ENCODE data around the gene CDC14B.
"Not testable (repeated sequence)": the region's sequence is repeated elsewhere in the genome, so short reads cannot be mapped to it uniquely, and the experiment has no call there.

Gene CDC14B

DNA sequence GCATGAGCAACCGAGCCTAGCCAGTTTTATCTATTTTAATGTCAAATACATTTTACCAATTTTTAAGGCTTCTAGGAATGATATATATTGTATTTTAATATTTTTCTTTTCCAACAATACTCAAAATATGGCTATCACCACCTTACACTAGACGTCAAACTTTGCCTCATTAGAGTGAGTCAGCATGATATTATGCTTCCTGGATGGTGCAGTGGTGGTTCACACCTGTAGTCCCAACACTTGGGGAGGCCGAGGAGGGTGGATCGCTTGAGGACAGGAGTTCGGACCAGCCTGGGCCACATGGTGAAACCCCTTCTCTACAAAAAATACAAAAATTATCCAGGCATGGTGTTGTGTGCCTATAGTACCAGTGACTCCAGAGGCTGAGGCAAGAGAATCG is 7.3 kb upstream of the CDC14B start:
- no peak for DNase-seq (ENCODE audit: low read depth)

DNA sequence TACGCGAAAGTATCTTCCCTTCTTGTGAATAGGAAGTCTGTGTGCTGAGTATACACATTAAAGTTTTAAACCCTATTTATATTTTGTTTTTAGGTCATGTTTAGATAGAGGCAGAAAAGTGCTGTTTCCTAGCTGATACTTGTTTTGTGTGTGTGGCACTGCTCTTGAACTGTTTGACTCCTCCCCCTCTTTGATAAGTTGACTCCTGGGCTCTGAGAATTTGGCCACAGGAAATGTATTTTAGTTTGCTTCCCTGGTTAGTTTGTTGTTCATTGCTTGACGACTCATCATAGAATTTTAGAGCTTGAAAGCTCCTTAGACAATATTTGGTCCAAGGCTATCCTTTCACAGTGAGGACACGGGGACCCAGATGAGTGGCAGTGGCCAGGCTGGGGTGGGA is 2.0 kb upstream of the CDC14B start:
- DNase-seq (ENCODE audit: low read depth), result peak; percentile 3

DNA sequence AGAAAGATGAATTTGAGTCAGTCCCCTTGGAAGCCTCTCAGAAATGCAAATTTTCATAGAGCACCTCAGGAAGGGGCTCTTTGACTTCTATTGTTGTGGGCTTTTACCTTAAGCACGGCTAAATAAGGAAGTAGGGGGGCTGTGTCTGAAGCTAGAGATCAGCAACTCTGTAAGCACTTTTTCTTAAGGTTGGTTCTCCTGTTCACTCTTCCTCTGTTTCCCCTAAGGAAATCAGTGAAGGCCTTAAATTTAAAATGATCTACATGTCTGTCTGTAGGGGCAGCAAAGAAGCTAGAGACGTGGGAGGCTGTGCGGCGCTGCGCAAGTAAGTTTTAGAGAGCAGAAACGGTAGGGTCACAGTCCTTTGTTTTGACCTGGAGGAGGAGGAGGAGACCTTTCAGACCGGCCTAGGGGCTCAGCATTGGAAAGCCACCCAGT is 1.2 kb upstream of the CDC14B start:
- DNase-seq (ENCODE audit: low read depth), result no peak

DNA sequence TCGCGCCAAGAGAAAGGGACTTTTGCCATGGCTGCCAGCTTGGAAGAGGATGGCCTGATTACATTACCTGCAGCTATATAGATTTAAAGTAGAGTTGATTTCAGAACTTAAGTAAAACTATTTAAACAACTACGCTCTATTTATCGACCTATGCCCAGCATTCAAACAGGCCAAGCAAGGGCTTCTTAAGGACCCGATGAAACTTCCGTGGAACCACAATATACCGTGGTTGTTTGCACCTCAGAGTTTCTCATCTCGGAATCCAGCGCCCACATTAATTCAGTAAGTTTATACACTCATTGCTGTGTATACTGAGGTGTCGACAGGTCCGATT is 505 bp upstream of the CDC14B start:
- no peak for DNase-seq (ENCODE audit: low read depth)

DNA sequence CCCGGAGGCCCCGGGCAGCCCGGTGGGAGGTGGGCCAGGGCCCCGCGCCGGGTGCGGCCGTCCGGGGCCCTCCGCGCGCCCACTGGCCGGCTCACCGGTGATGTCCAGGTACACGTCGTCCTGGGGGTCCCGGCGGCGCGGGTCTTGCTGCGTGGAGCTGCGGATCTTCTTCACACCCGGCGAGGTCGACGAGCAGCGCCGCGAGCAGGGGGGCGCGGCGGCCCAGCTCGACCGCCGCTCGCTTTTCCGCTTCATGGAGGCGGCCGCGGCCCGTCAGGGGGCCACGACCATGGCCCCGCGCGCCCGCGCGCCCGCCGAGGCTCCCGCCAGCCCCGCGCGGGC is 548 bp downstream of the CDC14B start:
- no peak for DNase-seq (ENCODE audit: low read depth)

DNA sequence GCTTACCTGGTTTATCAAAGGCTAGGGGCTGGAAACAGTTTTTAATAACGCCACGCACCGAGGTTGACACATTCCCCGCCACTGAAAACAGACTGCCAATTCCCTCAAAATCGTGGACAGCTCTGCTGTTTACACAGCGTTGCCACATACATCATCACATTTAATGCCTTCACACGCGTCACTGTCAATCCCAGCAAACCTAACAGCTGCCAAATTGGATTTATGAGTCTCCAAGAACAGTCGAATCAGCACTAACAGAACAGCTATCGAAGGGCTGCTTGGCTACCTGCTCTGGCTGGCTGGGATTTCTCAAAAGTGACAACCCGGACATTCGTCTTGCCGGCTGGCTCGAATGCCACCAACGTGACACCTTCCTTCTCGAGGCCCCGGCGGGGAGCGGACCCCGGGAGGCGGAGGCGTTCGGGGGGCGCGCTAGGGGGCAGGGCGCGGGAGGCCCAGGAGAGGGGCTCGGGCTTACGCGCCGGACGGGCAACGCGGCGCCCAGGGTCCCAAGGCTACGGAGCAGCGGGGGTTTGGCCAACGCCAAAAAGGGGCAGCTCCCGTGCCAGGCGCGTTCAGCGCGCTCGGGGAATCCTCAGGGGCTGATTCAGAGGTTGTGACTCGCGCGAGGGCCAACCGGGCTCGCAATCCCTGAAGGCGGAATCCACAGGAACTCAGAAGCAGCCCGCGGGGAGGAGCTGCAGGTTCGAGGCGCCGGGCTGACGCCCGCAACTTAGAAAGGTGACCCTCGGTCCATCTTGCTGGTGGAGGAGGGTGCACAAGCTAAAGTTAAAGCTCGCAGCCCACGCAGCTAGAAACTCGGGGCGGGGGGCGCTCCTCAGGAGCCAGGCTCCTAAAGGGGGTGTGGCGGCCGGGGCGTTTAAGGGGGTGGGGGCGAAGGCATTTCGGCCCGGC is 1.2 kb downstream of the CDC14B start:
- no peak for DNase-seq (ENCODE audit: low read depth)

DNA sequence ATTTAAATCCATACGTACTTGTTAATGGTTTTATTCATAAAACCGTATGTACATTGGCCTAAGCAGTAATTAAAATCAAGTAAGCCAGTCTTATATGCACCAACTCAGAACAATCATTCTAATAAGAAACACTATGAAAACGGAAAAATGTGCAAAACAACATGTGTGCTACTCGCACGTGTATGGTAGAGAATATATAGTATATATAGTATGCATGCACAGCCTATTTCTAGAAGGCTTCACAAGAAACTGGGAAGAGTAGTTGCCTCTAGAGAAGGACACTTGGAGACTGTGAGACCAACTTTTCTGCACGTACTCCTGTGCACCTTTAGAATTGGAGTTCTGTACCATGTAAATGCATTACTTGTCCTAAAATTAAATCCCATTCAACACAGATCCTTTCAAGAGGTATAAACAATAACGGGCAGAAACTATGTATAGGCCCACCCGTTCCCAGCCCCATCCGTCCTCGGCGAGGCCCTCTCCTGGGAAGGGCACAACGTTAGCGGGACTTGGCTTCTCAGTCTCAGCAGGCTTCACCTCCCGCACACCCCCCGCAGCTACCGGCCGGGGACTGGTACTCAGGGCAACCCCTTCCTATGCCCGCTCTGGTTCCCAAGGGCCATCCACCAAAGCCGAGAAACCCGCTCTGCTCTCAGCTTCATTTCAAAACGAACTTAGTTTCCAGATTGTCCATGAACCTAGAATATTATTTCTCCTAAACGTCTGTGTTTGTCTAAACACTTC is 2.0 kb downstream of the CDC14B start:
- DNase-seq (ENCODE audit: low read depth), result no peak

DNA sequence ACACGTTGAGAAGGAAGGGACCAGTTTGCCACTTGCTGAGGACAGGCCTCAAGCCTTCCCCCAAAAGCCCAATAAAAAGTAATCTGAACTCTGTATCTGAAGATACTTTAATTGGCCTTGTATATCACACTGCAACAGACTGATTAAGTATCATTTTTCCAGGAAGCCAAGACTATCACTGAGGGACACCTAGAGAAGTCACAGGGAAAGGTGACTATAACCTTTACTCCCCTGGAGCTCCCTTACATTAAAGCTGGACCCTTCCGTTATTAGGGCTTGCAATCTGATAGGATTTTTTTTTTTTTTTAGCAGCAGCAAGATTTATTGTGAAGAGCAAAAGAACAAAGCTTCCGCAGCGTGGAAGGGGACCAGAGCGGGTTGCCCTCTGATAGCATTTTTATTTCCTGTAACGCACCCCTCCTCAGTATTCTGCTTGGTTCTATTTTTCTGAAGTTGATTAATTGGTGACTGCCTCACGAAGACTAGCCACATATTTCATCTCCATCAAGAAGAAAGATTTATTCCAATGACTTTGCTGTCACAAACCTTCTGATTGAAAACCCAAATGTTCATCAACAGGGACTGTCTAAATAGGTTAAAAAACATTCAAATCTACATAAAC is 2.7 kb downstream of the CDC14B start:
- DNase-seq (ENCODE audit: low read depth), result no peak

DNA sequence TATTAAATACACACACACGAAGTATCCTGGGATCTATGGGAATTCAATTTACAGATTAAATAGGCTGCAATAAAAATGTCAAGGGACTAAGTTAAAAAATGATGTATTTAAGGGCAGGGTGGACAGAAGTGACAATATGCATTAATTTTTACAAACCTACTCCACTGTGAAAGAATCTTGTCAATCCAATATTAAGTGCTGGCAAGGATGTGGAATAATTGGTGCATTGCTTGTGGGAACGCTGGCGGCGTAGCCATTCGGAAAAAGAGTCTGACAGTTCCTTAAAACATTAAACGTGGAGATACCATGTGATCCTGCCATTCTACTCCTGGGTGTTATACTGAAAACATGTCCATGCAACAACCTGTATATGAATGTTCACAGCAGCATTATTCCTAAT is 4.2 kb downstream of the CDC14B start:
- no peak for DNase-seq (ENCODE audit: low read depth)

DNA sequence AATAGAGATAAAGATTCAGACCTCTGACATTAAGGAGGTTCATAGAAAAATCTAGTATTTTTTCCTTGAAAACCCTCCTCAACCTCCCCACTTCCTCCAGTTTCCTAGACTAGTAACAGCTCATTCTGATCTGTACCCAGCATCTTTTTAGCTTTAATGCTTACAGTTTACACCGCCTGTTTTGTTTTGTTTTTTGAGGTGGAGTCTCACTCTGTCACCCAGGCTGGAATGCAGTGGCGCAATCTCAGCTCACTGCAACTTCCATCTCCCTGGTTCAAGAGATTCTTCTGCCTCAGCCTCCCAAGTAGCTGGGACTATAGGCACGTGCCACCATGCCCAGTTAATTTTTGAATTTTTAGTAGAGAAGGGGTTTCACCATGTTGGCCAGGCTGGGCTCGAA is 5.0 kb downstream of the CDC14B start:
- DNase-seq (ENCODE audit: low read depth), result not testable (repeated sequence)

DNA sequence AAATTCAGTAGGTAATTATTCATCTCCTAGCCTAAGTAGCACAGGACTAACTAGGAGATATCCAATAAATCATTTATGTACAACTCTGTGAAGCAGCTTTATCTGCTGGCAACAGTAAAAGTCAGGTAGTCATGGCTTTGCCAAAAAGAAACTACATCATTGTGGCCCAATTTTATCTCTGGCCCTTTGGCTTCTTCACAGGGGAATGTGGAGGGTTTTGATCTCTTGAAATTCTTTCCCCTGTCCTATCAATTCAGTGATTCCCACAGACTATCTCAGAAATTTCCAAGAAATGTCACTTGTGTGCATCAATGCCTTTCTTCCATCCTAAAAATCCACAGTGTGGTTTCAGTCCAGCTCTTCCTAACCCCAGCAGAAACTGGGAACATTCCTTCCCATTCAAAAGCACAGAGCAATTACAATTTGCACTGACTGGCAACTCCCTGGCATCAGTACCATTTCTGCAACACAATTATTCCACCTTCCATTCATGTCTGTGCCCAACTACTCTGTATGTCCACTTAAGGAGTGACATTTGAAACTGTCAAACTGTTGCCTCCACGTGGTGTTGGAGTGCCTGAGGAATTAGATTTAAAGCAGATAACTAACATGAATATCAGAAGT is 6.6 kb downstream of the CDC14B start:
- DNase-seq (ENCODE audit: low read depth), result no peak

DNA sequence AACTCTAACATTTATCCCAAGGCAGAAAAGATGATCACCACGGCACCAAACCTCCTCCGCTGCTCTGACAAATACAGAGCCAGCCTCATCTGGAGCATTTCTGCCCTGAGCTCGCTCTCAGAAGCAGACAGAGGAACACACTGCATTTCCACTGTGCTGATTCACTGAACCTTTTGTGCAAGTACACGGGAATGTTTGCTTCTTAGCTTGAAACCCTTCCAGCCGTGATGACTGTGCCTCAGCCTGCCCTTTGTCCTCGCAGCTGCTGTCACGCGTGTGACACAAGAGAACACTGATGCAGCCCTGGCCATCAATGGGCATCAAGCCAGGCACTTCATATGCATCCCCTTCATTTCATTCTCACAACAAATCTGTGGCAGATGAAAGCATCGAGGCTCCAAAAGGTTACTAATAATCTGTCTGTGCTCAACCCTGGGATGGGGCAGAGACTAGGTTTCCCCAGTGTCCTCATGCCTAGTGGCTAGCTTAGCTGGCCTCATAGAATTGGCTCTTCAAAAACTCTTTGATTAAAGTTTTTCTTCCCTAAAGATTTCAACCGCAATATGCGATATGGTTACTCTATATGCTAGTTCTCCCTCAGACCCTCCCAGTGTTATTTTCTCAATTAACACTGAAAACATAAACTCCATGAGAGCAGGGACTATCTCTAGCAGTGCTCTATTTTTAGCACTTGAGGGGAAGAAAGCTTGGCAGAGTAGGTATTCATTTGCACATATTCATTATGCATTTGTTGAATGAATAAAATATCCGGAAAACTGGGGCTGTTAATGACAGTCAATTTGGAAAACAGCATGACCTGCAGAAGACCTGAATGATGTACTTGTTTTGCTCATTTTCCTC is 7.3 kb downstream of the CDC14B start:
- no peak for DNase-seq (ENCODE audit: low read depth)

DNA sequence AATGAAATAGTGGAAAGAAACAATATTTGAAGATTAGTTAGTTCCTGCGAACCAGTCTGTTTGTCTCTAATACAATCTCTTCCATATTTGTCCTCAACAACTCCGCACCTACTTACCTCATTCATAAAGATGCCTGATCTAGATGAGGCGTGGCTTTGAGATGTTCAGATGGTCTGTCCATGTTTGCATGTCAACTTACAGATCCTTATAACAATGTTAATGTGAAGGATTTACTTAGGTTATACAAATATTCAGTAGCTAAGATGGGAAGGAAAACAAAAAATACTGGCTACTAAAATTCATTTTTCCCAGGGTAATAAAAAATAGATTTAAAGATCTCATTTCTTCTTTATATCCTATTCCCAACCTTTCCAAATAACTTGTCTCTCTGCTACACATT is 8.3 kb downstream of the CDC14B start:
- DNase-seq (ENCODE audit: low read depth), result no peak

DNA sequence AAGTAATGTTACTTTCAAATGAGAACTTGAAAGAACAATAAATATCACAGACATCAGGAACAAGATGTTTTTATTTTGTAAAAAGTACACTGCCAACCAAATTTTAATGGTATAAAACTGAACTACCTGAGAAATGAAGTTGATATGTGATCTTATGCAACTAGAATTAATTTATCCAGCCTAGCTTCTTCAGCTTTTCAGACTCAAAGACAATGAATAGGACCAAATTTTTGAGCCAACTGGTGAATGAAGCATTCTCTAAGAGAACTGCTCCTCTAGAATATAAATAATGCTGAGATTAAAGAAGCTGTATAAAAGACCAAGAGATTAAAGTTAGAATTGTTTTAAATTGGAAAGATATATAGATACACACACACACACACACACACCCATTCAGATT is 9.9 kb downstream of the CDC14B start:
- no peak for DNase-seq (ENCODE audit: low read depth)

DNA sequence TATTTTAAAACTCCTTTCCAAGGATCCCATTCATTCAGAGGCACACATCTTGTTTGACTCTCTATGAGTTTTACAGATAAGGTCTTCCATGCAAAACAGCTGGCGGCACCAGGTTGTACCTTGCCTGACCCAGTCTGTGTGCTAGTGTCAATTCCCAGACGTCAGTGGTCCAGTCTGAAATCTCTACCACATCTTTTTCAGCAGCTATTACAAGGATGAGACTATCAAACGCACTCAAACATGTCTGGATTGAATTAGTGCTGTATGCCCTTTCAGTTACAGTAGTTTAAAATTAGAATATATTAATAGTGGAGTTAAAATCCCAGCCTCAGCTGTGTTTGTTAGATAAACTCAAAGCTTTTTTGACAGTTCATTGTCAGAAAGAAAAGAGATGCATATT is 11.7 kb downstream of the CDC14B start:
- no peak for DNase-seq (ENCODE audit: low read depth)

DNA sequence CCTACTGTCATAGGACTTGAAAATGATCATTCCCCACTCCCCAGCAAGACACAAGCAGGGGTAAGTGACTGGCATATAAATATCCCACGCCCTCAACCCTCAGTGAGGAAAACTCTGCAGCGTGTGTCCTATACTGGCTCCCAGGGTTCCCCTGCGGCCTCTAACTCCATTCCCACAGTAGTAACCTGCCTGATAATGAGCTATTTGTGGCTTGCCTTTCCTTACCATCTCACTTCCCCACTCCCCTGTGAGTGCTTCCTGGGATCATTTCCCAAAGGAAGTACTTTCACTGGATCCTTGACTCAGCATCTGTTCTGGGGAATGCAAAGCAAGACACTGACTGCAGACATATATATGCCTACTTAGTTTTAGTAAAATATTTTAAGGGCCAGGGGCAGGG is 14.3 kb downstream of the CDC14B start:
- no peak for DNase-seq (ENCODE audit: low read depth)

DNA sequence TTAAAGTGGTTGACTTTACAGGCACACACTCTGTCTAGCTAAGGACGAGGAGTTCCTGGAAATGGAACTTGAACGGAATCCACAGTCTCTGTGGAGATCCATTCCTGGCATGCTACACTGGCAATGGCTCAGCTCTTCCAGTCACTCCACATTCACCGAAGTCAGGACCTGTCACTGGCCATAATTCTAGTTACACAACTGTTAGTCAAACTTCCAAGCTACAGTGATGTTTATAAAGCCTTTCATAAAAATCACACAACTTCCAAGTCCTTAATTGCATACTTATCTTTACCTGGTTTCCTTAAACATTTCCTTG is 15.7 kb downstream of the CDC14B start:
- DNase-seq (ENCODE audit: low read depth), result no peak

DNA sequence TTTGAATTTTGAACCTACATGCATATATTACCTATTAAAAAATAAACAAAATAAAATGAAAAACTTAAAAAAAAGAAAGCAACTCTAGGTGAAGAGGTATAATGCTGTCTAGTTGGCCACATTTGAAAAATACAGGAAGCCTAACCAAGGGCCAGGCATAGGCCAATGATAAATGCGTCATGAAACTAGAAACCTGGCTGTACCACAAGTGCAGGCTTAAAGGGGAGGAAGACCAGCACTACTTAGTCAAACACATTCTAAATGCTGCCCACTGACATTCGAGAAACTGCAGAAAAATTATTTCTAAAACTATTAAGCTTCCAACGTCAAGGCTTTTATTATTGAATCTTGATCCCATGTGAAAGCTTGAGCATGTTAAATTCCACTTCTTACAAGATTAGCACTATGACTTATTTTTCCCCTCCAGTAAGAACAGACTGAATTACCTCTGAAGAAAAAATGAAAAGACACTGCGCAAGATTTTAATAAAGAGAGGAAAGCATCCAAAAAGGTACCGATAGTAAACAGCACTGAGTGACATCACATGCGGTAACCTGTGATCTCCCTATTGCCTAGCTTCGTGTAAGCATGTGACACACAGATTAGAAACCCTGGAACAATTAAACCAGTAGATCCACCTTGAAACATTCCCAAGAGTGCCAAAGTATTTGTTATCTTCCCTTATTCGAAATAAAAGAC is 16.2 kb downstream of the CDC14B start:
- no peak for DNase-seq (ENCODE audit: low read depth)

DNA sequence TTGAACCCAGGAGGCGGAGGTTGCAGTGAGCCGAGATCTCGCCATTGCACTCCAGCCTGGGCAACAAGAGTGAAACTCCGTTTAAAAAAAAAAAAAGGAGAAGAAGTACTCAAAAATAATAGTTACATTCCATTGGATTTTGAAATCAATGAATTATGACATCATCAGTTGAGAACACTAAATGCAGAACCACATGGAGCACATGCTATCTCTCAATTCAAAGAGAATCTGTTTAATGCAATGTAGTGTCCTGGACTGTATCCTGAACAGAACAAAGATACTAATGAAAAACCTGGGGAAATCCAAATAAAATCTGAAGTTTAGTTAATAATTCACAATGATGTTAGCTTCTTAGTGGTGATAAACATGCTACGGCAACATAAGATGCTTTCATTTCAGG is 20.3 kb downstream of the CDC14B start:
- DNase-seq (ENCODE audit: low read depth), result no peak

DNA sequence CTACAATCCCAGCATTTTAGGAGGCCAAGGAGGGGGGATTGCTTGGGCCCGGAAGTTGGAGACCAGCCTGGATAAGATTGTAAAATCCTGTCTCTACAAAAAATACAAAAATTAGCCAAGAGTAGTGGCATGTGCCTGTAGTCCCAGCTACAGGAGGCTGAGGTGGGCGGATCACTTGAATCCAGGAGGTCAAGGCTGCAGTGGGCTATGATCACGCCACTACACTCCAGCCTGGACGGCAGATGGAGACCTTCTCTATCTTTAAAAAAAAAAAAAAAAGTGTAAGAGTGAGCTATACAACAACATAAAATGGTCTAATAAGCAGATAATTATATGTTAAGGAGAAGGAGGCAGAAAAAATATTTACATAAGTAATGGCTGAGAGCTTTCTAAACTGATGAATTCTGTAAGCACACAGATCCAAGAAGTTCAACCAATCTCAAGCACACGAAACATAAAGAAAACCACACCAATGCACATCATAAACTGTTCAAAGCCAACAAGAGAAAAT is 23.0 kb downstream of the CDC14B start:
- no peak for DNase-seq (ENCODE audit: low read depth)
